ENCODE results near the gene IGFBP2. TPM values are rescaled to one million over a fixed set of nuclear protein-coding genes. Genes with fewer than 3 reads are reported as not detected.
A peak's percentile ranks its signal among the peaks of the same experiment; 100 is the strongest.

Gene IGFBP2
- total and polyA plus RNA-seq, 2 experiments from 2014 or later: 5.6 to 40.1 TPM

DNA sequence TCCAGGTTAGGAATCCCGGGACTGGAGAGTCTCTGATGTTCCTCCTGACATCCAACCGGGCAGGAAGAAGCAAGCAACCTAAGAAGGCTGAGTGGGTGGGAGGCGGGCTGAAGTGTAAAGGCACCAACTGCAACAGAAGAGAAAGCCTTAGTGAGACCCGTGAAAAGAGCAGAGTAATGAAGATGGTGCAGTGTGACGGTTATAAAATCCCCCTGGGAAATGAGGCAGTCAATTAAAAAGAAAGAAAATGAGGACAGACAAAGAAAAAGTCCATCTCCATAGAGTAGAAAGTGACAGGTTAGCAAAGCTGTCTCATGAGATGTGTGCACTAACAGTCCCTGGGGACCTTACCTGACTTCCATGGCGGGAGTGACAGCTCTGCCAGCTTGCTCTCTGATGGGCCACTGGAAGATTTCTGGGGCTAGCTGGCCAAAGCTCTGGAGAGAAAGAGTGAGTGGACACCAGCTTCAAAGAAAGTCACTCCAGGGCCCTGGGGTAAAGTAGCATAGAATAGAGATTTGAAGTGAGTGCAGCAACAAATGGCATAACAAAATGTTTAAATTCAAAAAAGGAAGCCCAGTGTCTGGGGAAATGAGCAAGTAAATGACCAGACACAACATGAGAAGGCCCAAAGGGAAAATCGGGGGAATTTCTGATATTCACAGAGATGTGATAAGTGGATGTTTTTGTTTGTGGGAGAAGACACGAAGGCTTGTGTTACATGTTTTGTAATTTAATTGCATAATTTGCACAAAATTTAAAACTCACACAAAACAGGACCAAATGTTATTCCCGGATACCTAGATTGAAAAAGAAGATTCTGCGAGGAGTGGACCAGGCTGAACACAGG is 44.1 kb upstream of the IGFBP2 start:
- Histone ChIP-seq H3K4me1 (ENCODE audit: insufficient read depth) (no peaks in the 10 kb centered on the region; the same call in 1 of the 2 replicates), H3K27me3 (replicated peaks; ENCODE audit: insufficient read depth) (no peaks in the 10 kb centered on the region), H3K79me2 (ENCODE audit: insufficient read depth) (no peaks in the 10 kb centered on the region), H3K27ac (no peak overlapping the region), H3K36me3 (ENCODE audit: low read depth) (no peaks in the 10 kb centered on the region), H2AFZ (no peak overlapping the region), H3K9me2 (ENCODE audit: insufficient read depth) (no peaks in the 10 kb centered on the region), H3K9ac (no peak overlapping the region), H3K9me3 (ENCODE audit: low read depth) (no peaks in the 10 kb centered on the region), H3K4me3 (no peak overlapping the region), H3K4me2 (ENCODE audit: unreplicated experiment) (no peak overlapping the region), H4K20me1 (ENCODE audit: insufficient read depth) (no peaks in the 10 kb centered on the region), H3F3A (ENCODE audit: insufficient read depth) (peaks cover 8% of the 10 kb centered on the region; the same call in 1 of the 2 replicates)
- 89 to 91% methylated on average over 10 of the region's 10 CpGs for WGBS, 2 experiments (ENCODE audit: low coverage in 1 of 2, low lambda C conversion rate in 2 of 2, missing lambda C conversion rate in 2 of 2)
- no peak for TF ChIP-seq EZH2 (IDR thresholded peaks at IDR 0.05; ENCODE audit: insufficient read depth, poor library complexity, severe bottlenecking)
- no peak for TF ChIP-seq EZH2phosphoT487 (IDR thresholded peaks at IDR 0.05; ENCODE audit: insufficient read depth, low read depth)
- in situ Hi-C loops (cut with MboI): no loop called here
- no peak for DNase-seq

DNA sequence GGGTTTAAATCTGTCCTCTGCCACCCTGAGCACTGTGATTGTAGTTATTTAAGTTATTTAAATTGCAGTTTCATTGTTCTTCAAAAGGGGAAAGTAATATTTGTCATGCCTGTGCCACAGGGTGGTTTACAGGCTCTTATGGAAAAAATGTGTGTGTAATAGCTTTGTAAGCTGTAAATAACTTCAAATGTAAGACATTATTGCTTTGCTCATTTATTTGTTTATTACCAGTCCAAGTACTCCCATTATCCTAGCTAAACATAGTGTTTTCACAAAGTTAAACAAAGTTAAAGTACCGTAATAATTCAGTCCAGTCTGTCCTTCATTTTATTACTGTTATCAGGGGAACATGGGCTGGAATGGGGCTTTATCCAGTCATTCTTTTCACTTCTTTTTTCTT is 43.4 kb upstream of the IGFBP2 start:
- H3K79me2 ChIP-seq (ENCODE audit: insufficient read depth): no peaks in the 10 kb centered on the region
- H3K27ac ChIP-seq: no peak overlapping the region
- H3K4me1 ChIP-seq (ENCODE audit: insufficient read depth): no peaks in the 10 kb centered on the region; the same call in 1 of the 2 replicates
- WGBS, 2 experiments (ENCODE audit: low coverage in 1 of 2, low lambda C conversion rate in 2 of 2, missing lambda C conversion rate in 2 of 2): 92 to 100% methylated on average over 1 of the region's 1 CpG
- in situ Hi-C loops (cut with MboI): no loop called here
- H3K4me2 ChIP-seq (ENCODE audit: unreplicated experiment): no peak overlapping the region
- TF ChIP-seq EZH2 (IDR thresholded peaks at IDR 0.05; ENCODE audit: insufficient read depth, poor library complexity, severe bottlenecking): no peak
- no peak for TF ChIP-seq EZH2phosphoT487 (IDR thresholded peaks at IDR 0.05; ENCODE audit: insufficient read depth, low read depth)
- no peaks in the 10 kb centered on the region for H3K36me3 ChIP-seq (ENCODE audit: low read depth)
- no peak overlapping the region for H3K4me3 ChIP-seq
- peaks cover 8% of the 10 kb centered on the region; the same call in 1 of the 2 replicates for H3F3A ChIP-seq (ENCODE audit: insufficient read depth)
- H3K9me2 ChIP-seq (ENCODE audit: insufficient read depth): no peaks in the 10 kb centered on the region
- no peaks in the 10 kb centered on the region for H3K27me3 ChIP-seq (replicated peaks; ENCODE audit: insufficient read depth)
- no peak overlapping the region for H2AFZ ChIP-seq
- peak; percentile 17 for DNase-seq
- no peaks in the 10 kb centered on the region for H3K9me3 ChIP-seq (ENCODE audit: low read depth)
- no peak overlapping the region for H3K9ac ChIP-seq
- H4K20me1 ChIP-seq (ENCODE audit: insufficient read depth): no peaks in the 10 kb centered on the region

DNA sequence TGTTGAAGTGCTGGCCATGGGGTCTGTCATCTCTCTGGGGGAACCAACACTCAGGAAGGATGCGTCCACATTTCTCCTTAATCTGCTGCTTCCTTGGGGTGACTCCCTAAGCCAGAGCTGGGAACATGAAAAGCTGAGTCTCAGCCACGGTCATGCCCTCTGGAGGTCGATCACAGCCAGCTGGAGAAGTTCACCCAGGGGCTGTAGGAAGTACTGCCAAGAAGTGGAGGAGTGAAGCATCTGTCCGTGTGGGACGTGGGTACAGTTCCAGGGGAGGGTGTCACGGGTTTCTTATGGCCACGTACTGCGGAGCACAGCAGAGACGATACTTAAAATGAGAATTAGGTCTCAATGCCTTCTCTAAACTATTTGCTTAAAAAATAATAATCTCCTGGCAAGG is 42.4 kb upstream of the IGFBP2 start:
- Histone ChIP-seq H3K27ac (no peak overlapping the region), H3K79me2 (ENCODE audit: insufficient read depth) (no peaks in the 10 kb centered on the region), H3K36me3 (ENCODE audit: low read depth) (no peaks in the 10 kb centered on the region), H3K9ac (no peak overlapping the region), H3K9me2 (ENCODE audit: insufficient read depth) (no peaks in the 10 kb centered on the region), H3K4me3 (no peak overlapping the region), H3K9me3 (ENCODE audit: low read depth) (no peaks in the 10 kb centered on the region), H4K20me1 (ENCODE audit: insufficient read depth) (no peaks in the 10 kb centered on the region), H3K27me3 (replicated peaks; ENCODE audit: insufficient read depth) (no peaks in the 10 kb centered on the region), H3F3A (ENCODE audit: insufficient read depth) (peaks cover 8% of the 10 kb centered on the region; the same call in 1 of the 2 replicates), H2AFZ (peak overlapping the region; percentile 53), H3K4me2 (ENCODE audit: unreplicated experiment) (peak overlapping the region; percentile 44), H3K4me1 (ENCODE audit: insufficient read depth) (peaks cover under 1% of the 10 kb centered on the region)
- peak; percentile 66 for DNase-seq
- TF ChIP-seq EZH2phosphoT487 (IDR thresholded peaks at IDR 0.05; ENCODE audit: insufficient read depth, low read depth): no peak
- no peak for TF ChIP-seq EZH2 (IDR thresholded peaks at IDR 0.05; ENCODE audit: insufficient read depth, poor library complexity, severe bottlenecking)
- 14 to 19% methylated on average over 9 of the region's 9 CpGs for WGBS, 2 experiments (ENCODE audit: low coverage in 1 of 2, low lambda C conversion rate in 2 of 2, missing lambda C conversion rate in 2 of 2)
- in situ Hi-C loops (cut with MboI): no loop called here

DNA sequence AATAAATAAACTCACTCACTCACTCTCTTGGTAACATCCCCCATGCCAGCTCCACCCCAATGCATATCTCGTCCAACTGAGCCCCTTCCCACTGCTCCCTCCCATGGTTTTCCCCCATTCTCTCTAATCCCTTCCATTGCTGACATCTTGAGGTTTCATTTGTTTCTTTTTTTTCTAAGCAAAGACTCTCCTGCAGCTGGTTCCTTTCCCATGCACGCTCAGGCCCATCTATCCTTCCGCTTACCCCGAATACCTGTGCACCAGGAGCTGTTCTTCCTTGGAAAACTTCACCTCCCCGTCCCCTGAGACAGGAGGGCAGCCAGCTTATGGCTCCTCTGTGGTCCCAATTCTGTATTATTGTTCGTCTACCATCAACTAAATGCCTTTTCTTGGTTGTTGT is 41.7 kb upstream of the IGFBP2 start:
- no peak for TF ChIP-seq EZH2phosphoT487 (IDR thresholded peaks at IDR 0.05; ENCODE audit: insufficient read depth, low read depth)
- no peak for TF ChIP-seq EZH2 (IDR thresholded peaks at IDR 0.05; ENCODE audit: insufficient read depth, poor library complexity, severe bottlenecking)
- no peak for DNase-seq
- WGBS, 2 experiments (ENCODE audit: low coverage in 1 of 2, low lambda C conversion rate in 2 of 2, missing lambda C conversion rate in 2 of 2): 91 to 97% methylated on average over 6 of the region's 6 CpGs

More for the DNA sequence above, 41.7 kb upstream of the IGFBP2 start:
- Histone ChIP-seq H3K4me1 (ENCODE audit: insufficient read depth) (peaks cover 8% of the 10 kb centered on the region), H3F3A (ENCODE audit: insufficient read depth) (peaks cover 12% of the 10 kb centered on the region), H4K20me1 (ENCODE audit: insufficient read depth) (no peaks in the 10 kb centered on the region), H3K79me2 (ENCODE audit: insufficient read depth) (no peaks in the 10 kb centered on the region), H3K9me3 (ENCODE audit: low read depth) (no peaks in the 10 kb centered on the region), H3K27me3 (replicated peaks; ENCODE audit: insufficient read depth) (no peaks in the 10 kb centered on the region), H3K9ac (no peak overlapping the region), H3K27ac (no peak overlapping the region), H2AFZ (no peak overlapping the region), H3K4me3 (no peak overlapping the region), H3K4me2 (ENCODE audit: unreplicated experiment) (no peak overlapping the region), H3K36me3 (ENCODE audit: low read depth) (no peaks in the 10 kb centered on the region), H3K9me2 (ENCODE audit: insufficient read depth) (no peaks in the 10 kb centered on the region)
- in situ Hi-C loops (cut with MboI): no loop called here
